T-helper 1 cell treated with Interleukin-12 subunit alpha and Interleukin-12 subunit beta and Interleukin-4 antibody, amounts not matched to agents 30 ng/mL and 1 ng/mL, for 36 hours (primary cell): ENCODE data around the gene SUPT16H. TPM values are rescaled to one million over a fixed set of nuclear protein-coding genes. Genes with fewer than 3 reads are reported as not detected.

ENCODE experiments used
- intact Hi-C: fragments of 100-400 bp; cut with micrococcal nuclease; formaldehyde crosslinking; loops from one replicate; pipeline ENCODE4 v1.15.1; 2024
- total RNA-seq: library from RNA; stranded (reverse); gene quantifications from 2 replicates; pipeline ENCODE4 v1.2.3, GENCODE V29; 2022

SUPT16H gene
- total RNA-seq, 1 donor from 2014 or later: 111 TPM

- intact Hi-C loops: no loop called here
Observed at GRCh38 chr14:21369949-21370679, 13.7 kb downstream of the SUPT16H start.

DNA sequence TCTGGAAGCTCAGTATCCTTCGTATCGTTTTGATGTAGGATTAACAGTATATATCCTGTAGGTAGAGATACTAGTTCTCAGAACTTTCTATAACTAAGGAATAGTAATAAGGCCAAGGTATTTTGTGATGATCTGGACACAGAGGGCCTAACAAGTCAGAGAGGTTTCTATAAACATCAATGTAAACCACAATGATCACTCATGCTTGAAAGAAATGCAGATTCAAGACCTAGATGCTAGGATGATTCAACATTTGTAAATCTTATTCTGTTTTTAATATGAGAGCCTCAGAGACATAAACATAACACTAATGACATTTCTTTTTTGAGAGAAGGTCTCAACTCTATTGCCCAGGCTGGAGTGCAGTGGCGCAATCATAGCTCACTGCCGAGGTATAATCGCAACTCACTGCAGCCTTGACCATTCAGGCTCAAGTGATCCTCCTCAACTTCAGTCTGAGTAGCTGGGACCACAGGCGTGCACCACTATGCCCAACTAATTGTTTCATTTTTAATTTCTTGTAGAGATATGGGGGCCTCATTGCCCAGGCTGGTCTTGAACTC is 16.2 kb downstream of the SUPT16H start:
- intact Hi-C loops: no loop called here

- intact Hi-C loops: no loop called here
Observed at GRCh38 chr14:21356511-21356910, 27.3 kb downstream of the SUPT16H start.

DNA sequence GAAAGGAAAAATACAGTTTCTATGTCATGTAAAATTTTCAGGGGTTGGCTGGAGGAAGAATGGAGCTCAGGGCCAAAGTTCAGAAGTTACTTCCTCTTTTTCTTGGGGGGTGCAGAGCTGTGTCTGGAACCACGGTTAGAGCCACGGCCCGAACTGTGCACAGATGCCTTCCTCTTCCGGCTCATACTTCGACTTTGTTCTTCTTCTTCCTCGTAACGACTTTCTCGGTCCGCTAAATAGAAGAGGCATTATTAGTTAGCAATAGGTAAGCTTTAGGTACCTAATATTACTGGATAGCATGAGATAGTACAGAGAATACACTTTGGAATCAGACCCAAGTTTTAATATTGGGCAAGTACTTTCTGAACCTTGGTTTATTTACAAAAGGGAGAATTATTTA is 31.2 kb downstream of the SUPT16H start:
- intact Hi-C loops: no loop called here

DNA sequence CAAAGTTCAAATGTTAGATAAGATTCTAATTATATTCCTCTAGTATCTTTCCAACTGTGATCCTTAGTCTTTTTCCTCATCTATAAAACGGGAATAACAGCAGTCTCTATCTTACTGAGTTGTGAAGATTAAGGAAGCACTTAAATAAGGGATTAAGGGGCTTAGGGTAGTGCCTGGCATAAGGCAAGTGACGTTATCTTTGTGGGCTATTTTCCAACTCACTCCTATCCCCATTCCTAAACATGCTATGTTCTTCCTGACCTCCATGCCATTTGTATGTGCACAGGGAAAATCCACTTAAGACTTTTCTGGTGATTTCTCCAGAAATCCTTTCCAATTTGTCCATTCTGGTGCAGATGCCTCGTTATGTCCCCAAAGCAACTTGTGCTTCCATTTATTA is 33.3 kb downstream of the SUPT16H start:
- intact Hi-C loops: no loop called here

DNA sequence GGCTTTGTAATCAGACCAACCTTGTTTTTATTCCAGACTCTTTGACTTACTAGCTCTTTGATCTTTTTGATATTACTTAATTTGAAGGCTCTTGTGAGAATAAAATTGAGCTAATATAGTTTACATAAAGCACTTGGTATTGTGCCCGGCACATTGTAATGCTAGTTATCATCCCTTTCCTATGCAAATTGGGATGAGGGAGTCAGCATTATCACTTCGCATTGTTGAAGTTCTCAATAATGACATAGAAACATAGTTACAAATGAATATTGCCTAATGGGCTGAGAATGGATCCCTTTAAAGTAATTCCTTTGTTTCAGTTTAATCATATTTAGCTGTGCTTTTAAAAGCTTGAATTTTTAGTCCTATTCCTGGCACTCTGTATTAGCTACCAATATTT is 36.6 kb downstream of the SUPT16H start:
- intact Hi-C loops: no loop called here

DNA sequence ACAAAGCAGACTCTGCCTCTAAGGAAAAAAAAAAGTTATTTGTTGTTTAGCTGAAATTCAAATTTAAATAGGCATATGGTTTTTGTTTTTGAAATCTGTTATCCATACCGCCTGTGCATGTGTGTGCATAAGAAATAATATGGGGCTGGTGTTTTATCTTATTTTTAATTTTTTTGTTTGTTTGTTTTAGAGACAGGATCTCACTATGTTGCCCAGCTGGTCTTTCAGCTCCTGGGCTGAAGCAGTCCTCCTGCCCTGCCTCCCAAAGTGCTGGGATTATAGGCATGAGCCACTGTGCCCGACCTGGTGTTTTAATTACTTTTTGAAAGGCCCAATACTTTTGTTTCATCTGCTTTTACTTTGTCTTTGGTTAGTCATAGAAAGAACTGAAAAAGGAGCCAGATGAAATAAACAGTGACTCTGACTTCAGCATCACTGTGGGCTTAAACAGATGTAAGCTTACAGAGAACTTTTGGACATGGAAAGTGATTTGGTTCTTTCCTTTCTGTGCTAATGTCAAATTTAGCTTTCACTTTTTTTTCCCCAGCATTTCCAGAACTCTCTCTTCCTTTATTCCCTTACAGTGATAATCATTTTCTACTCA is 37.2 kb downstream of the SUPT16H start:
- intact Hi-C loops: no loop called here

DNA sequence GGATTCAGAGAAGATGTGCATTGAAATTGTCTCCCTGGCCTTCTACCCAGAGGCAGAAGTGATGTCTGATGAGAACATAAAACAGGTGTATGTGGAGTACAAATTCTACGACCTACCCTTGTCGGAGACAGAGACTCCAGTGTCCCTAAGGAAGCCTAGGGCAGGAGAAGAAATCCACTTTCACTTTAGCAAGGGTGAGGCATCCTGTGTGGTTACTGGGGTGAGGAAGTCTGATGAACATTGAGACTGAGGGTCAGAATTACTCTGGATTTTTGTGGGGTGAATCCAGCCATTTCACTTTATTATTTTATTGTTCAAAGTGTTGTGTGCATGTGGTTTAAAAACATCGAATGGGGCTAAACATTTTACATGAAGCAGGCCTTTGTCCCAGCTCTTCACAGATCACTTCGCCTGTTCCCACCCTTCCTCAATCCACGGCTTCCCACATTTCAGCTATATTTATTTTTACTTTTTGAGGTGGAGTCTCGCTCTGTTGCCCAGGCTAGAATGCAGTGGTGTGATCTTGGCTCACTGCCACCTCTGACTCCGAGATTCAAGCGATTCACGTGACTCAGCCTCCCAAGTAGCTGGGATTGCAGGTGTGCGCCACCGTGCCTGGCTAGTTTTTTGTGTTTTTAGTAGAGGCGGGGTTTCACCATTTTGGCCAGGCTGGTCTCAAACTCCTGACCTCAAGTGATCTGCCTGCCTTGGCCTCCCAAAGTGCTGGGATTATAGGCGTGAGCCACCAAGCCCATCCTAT is 40.6 kb downstream of the SUPT16H start:
- intact Hi-C loops: no loop called here

DNA sequence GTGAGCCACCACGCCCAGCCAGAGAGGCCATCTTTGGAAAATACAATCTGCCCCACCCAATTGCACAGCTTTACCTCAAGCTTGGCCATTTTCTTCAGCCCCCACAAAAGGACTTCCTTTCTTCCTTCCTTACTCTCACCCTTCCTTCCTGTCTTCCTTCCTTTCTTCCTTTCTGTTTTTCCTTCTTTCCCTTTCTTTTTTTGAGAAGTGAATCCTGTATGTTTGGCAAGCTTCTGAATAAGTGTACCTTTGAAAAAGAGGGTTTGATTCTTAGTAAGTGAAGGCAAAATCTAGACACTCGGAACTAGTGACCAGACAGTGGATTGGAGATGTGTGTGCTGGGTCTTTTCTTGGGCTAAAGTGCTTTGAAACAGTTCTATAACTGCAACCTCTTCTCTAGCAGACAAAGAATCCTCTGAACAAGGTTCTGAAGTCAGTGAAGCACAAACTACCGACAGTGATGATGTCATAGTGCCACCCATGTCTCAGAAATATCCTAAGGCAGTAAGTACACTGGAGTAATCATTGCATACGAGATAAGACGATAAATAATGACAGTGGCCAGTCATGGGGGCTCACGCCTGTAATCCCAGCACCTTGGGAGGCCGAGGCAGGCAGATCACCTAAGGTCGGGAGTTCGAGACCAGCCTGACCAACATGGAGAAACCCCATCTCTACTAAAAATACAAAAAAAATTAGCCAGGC is 49.5 kb downstream of the SUPT16H start:
- intact Hi-C loops: no loop called here

DNA sequence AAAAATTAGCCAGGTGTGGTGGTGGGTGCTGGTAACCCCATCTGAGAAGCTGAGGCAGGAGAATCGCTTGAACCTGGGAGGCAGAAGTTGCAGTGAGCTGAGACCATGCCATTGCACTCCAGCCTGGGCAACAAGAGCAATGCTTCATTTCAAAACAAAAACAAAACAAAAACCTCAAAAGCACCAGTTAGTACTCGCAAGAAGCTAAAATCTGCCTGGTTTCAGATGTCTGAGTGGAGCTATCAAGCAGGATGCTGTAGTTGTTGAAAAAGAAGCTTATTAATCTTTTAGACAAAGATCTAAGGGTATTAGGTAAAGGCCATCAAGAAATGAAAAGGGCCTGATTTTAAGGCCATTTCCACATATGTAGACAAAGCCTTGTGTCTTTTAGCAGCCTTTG is 50.9 kb downstream of the SUPT16H start:
- intact Hi-C loops: no loop called here

GRCh38 chr14:21326972-21327371 is 56.8 kb downstream of the SUPT16H start:
- intact Hi-C loops: no loop called here

GRCh38 chr14:21322716-21323115 is 61.1 kb downstream of the SUPT16H start:
- intact Hi-C loops: no loop called here

DNA sequence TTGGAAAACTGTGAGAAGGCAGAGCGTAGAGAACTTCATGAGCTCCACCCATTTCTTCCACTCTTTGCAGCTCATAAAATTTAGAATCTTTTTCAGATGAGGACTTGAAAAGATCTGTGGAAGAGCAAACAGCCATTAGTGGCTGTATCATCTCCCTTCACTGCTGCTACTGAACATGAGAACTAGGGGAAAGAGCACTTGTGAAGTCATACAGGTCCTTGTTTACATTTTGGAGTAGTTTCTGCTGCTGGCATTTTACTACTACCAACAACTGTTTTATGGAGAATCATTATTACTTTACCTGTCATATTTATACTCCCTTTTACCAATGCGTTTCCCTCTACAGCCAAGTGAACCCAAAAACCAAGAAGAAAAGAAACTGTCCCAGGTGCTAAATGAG is 62.9 kb downstream of the SUPT16H start:
- intact Hi-C loops: no loop called here

- intact Hi-C loops: no loop called here
Observed at GRCh38 chr14:21317398-21317797, 66.4 kb downstream of the SUPT16H start.

GRCh38 chr14:21313512-21313911 is 70.3 kb downstream of the SUPT16H start:
- intact Hi-C loops: no loop called here

- intact Hi-C loops: no loop called here
Observed at GRCh38 chr14:21311614-21312013, 72.2 kb downstream of the SUPT16H start.

DNA sequence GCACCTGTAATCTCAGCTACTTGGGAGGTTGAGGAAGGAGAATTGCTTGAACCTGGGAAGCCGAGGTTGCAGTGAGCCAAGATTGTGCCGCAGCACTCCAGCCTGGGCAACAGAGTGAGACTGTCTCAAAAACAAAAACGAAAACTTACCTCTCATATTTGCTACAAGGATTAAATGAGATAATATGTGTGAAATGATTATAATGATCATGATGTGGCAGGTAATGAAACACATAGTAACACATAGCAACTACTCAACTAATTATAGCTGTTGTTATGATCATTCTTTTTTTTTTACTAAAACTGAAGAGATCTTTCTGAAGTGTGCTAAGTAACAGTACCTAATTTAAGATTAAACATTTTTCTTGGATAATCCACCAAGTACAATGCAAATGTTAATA is 73.9 kb downstream of the SUPT16H start:
- intact Hi-C loops: loop anchor here (2.0 to 5.0 kb wide), 2 partner anchors 79 to 118 kb away; no protein-coding TSS in a partner anchor

- intact Hi-C loops: loop anchor here (2.0 to 5.0 kb wide), 2 partner anchors 78 to 117 kb away; no protein-coding TSS in a partner anchor
Observed at GRCh38 chr14:21309238-21309636, 74.6 kb downstream of the SUPT16H start.

DNA sequence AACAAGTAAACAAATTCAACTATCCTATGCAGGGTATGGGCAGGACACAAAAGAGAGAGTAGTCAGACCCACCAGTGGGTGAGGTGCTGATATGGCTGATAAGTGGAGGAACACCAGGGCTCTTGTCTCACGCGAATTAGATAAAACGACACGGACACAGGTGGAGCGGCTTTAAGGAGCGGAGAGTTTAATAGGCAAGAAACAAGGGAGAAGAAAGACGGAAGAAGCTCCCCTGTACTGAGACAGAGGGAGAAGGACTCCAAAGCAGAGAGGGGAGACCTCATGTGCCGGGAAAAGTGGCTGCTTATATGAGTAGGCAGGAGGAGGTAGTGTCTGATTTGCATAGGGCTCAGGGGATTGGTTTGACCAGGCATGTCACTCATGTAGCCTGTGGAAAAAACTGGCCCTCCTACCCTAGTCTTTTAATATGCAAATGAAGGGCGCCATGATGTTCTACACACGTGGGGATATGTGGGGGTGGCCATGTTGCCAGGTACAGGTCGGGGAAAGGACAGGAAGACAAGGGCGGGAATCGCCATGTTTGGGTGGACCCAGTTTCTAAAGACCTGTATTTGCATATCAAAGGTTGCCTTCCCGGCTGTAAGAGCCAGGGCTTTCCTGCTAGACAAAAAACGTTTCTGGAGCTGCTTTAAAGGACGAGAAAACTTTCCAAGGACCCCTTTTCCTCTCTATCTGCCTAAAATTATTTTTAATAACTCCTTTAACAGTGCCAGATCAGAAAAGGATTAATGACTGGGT is 75.2 kb downstream of the SUPT16H start:
- intact Hi-C loops: loop anchor here (1.0 to 5.0 kb wide), 7 partner anchors 39 to 169 kb away; partner anchors contain the start of genes CHD8, HNRNPC, SUPT16H and TOX4

DNA sequence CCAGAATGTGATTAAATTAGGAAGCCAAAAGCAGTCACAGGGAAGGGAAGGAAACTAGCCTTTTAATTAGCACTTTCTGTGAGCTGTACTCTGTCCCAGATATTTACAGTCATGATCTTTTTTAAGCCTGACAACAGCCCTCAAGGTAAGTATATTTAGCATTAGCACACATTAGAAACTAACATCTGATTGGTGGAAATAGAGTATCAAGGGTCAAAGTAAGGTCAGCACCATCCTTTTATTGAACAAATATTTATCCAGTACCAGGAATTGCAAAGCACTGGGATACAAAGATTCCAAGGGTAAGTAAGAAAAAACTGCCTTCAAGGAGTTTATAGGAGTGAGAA is 75.7 kb downstream of the SUPT16H start:
- intact Hi-C loops: loop anchor here (1.0 to 5.0 kb wide), 7 partner anchors 39 to 169 kb away; partner anchors contain the start of genes CHD8, HNRNPC, SUPT16H and TOX4
